Panc1 (cell line): ENCODE measurements around the gene PCNX2. TPM values are rescaled to one million over a fixed set of nuclear protein-coding genes. Genes with fewer than 3 reads are reported as not detected.

Source experiments
- ATAC-seq: fragments of 200-7000 bp; cut with Tn5 transposase; 2 replicates; pipeline ENCODE4 v1.9.1; 2020; ENCODE audit warnings: mild to moderate bottlenecking, moderate library complexity
- BruUV-seq: library from RNA; stranded (reverse); fragments of 400-500 nt; replicated peaks from 2 replicates; lab custom pipeline; 2021; lab: Mats Ljungman, UMichigan
- CTCF ChIA-PET: fragments of 300-600 bp; sonication (Branson Sonifier 250); formaldehyde crosslinking; loops from one replicate; lab custom pipeline; 2022; ENCODE audit warnings: antibody characterized with exemption; lab: Charles Lee
- POLR2A ChIA-PET: fragments of 300-600 bp; sonication (Branson Sonifier 250); formaldehyde crosslinking; loops from one replicate; lab custom pipeline; 2022; ENCODE audit warnings: antibody characterized with exemption; lab: Charles Lee
- DNase-seq: peaks from one replicate; pipeline ENCODE4 v3.0.0-alpha.2; 2010; ENCODE audit warnings: low read depth, low spot score
- H3K27ac ChIP-seq: 2 replicates; pipeline ENCODE4 v1.5.1; 2011; ENCODE audit warnings: mild to moderate bottlenecking, low read length, inconsistent platforms
- H3K27me3 ChIP-seq: fragments of 200-500 bp; sonication (Bioruptor generic); 2 replicates; pipeline ENCODE4 v1.6.0; 2014; ENCODE audit warnings: low read length, inconsistent platforms; ENCODE audit not compliant: control insufficient read depth, insufficient read depth
- H3K36me3 ChIP-seq: fragments of 200-500 bp; sonication (Bioruptor generic); 2 replicates; pipeline ENCODE4 v1.5.1; 2014; ENCODE audit warnings: inconsistent platforms, mild to moderate bottlenecking, low read length, moderate library complexity; ENCODE audit not compliant: control insufficient read depth, insufficient read depth
- H3K4me1 ChIP-seq: 2 replicates; pipeline ENCODE4 v1.5.1; 2011; ENCODE audit warnings: inconsistent platforms, mild to moderate bottlenecking, low read length, moderate library complexity; ENCODE audit not compliant: control insufficient read depth, insufficient read depth
- H3K4me3 ChIP-seq, 2 experiments: 2 replicates each; pipeline ENCODE4 v1.5.1; 2011 to 2012; ENCODE audit warnings: low read depth in 2 of 2, low read length in 2 of 2, mild to moderate bottlenecking in 2 of 2, inconsistent platforms in 1 of 2, moderate library complexity in 1 of 2
- H3K9me3 ChIP-seq: fragments of 200-500 bp; sonication (Bioruptor generic); 2 replicates; pipeline ENCODE4 v1.5.1; 2014; ENCODE audit warnings: low read depth, mild to moderate bottlenecking, inconsistent platforms, low read length, moderate library complexity; ENCODE audit not compliant: control insufficient read depth, insufficient read depth
- POLR2AphosphoS5 ChIP-seq: IDR thresholded peaks from 2 replicates; pipeline ENCODE4 v1.6.1; 2012; ENCODE audit warnings: mild to moderate bottlenecking, low read depth, low read length, moderate library complexity
- SIN3A ChIP-seq: IDR thresholded peaks from 2 replicates; pipeline ENCODE4 v1.6.1; 2012; ENCODE audit warnings: low read depth, mild to moderate bottlenecking, low read length, moderate library complexity, borderline replicate concordance; ENCODE audit not compliant: insufficient read depth
- TCF7L2 ChIP-seq: IDR thresholded peaks from 2 replicates; pipeline ENCODE4 v1.6.1; 2011; ENCODE audit warnings: mild to moderate bottlenecking, low read depth, low read length, inconsistent platforms
- in situ Hi-C: cut with HindIII; loops from 2 replicates; pipeline ENCODE4 v1.10.0; 2016; ENCODE audit warnings: low sequenced_read_pairs, low pct_unique_long_range_greater_than_20kb
- intact Hi-C: fragments of 100-400 bp; cut with micrococcal nuclease; formaldehyde crosslinking; loops from one replicate; pipeline ENCODE4 v1.10.0; 2022; ENCODE audit not compliant: unreplicated experiment
- total RNA-seq: library from RNA; stranded (reverse); gene quantifications from one replicate; pipeline ENCODE4 v1.2.1, GENCODE V29; 2021; ENCODE audit not compliant: unreplicated experiment
- TF ChIP-seq, protein P1 (sequence below), 2 experiments: IDR thresholded peaks; 2 replicates each; pipeline ENCODE4 v1.6.1; 2011 to 2012; ENCODE audit warnings: low read depth in 2 of 2, control low read depth in 1 of 2, low read length in 1 of 2, mild to moderate bottlenecking in 1 of 2, moderate library complexity in 1 of 2; ENCODE audit not compliant: insufficient read depth in 1 of 2
- TF ChIP-seq, protein P2 (sequence below): fragments of 450-650 bp; IDR thresholded peaks from 2 replicates; pipeline ENCODE4 v1.5.1; 2017; ENCODE audit warnings: mild to moderate bottlenecking

Gene PCNX2
- total RNA-seq, 1 experiment from 2014 or later, result 2.6 TPM

DNA sequence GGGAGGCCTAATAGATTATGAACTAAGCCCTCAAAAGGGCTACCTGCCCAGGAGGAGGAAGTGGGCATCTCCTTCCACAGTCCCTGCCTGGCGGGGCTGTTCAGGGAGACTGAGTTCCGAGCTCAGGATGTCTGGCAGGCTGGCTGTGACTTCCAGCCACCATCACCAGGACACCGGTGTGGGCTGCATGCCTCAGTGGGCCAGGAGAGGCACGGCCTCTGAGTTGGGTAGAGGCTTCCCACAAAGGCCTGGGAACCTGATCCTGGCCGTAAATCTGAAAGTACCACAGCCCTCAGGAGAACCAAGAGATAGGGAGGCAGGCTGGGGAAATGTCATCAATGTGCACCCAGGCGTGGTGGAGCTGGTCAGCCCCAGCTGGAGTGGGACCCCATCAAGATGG lies 316.0 kb downstream of the PCNX2 start:
- DNase-seq (no peak), ATAC-seq (no peak)
- TF ChIP-seq, protein P1, sequence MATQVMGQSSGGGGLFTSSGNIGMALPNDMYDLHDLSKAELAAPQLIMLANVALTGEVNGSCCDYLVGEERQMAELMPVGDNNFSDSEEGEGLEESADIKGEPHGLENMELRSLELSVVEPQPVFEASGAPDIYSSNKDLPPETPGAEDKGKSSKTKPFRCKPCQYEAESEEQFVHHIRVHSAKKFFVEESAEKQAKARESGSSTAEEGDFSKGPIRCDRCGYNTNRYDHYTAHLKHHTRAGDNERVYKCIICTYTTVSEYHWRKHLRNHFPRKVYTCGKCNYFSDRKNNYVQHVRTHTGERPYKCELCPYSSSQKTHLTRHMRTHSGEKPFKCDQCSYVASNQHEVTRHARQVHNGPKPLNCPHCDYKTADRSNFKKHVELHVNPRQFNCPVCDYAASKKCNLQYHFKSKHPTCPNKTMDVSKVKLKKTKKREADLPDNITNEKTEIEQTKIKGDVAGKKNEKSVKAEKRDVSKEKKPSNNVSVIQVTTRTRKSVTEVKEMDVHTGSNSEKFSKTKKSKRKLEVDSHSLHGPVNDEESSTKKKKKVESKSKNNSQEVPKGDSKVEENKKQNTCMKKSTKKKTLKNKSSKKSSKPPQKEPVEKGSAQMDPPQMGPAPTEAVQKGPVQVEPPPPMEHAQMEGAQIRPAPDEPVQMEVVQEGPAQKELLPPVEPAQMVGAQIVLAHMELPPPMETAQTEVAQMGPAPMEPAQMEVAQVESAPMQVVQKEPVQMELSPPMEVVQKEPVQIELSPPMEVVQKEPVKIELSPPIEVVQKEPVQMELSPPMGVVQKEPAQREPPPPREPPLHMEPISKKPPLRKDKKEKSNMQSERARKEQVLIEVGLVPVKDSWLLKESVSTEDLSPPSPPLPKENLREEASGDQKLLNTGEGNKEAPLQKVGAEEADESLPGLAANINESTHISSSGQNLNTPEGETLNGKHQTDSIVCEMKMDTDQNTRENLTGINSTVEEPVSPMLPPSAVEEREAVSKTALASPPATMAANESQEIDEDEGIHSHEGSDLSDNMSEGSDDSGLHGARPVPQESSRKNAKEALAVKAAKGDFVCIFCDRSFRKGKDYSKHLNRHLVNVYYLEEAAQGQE (IDR thresholded peaks at IDR 0.05; ENCODE audit: insufficient read depth in 1 of 2, low read depth in 2 of 2, low read length in 1 of 2), result no peak
- in situ Hi-C loops, result no loop called here
- CTCF ChIA-PET, result no interaction called here
- POLR2A ChIA-PET, result no interaction called here
- no peaks in the 10 kb centered on the region for H3K36me3 ChIP-seq
- no peaks in the 10 kb centered on the region for H3K9me3 ChIP-seq
- no peak overlapping the region for H3K4me3 ChIP-seq
- no TSS peak for BruUV-seq
- H3K4me1 ChIP-seq, result no peaks in the 10 kb centered on the region
- intact Hi-C loops, result no loop called here
- no peaks in the 10 kb centered on the region for H3K27me3 ChIP-seq
- no peak overlapping the region for H3K27ac ChIP-seq

DNA sequence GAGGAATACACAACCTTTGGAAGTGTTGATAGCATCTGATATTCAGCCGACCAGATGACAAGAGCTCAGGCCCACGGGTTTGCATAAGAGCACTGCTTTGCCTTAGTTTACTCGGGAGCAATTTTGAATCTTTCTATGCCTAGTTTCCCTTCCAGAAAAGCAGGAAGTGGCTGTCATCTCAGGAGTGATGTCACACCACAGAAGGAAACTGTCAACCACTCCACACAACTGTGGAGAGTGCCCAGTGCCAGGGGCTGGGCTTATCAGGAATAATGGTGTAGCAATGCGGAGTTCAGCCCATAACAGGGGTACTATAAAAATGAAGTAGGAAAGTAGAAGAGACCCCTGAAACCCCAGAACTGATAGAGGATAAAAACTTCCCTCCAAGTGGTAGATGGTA lies 316.7 kb downstream of the PCNX2 start:
- ATAC-seq, result no peak

More for the DNA sequence above, 316.7 kb downstream of the PCNX2 start:
- H3K27ac ChIP-seq, result no peak overlapping the region
- no peaks in the 10 kb centered on the region for H3K4me1 ChIP-seq
- intact Hi-C loops, result no loop called here
- H3K36me3 ChIP-seq, result no peaks in the 10 kb centered on the region
- CTCF ChIA-PET, result no interaction called here
- peaks cover 6% of the 10 kb centered on the region; the same call in 1 of the 2 replicates for H3K9me3 ChIP-seq
- DNase-seq, result no peak
- BruUV-seq, result no TSS peak
- in situ Hi-C loops, result no loop called here
- no peak overlapping the region for H3K4me3 ChIP-seq
- TF ChIP-seq POLR2AphosphoS5 (no peak), TCF7L2 (no peak), SIN3A (no peak)
- TF ChIP-seq, protein P1 (IDR thresholded peaks at IDR 0.05; ENCODE audit: insufficient read depth in 1 of 2, low read depth in 2 of 2, low read length in 1 of 2), result no peak
- TF ChIP-seq, protein P2, sequence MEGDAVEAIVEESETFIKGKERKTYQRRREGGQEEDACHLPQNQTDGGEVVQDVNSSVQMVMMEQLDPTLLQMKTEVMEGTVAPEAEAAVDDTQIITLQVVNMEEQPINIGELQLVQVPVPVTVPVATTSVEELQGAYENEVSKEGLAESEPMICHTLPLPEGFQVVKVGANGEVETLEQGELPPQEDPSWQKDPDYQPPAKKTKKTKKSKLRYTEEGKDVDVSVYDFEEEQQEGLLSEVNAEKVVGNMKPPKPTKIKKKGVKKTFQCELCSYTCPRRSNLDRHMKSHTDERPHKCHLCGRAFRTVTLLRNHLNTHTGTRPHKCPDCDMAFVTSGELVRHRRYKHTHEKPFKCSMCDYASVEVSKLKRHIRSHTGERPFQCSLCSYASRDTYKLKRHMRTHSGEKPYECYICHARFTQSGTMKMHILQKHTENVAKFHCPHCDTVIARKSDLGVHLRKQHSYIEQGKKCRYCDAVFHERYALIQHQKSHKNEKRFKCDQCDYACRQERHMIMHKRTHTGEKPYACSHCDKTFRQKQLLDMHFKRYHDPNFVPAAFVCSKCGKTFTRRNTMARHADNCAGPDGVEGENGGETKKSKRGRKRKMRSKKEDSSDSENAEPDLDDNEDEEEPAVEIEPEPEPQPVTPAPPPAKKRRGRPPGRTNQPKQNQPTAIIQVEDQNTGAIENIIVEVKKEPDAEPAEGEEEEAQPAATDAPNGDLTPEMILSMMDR, result no peak
- POLR2A ChIA-PET, result no interaction called here
- no peaks in the 10 kb centered on the region for H3K27me3 ChIP-seq
